ENCODE measurements around the gene SH3TC1.

Gene SH3TC1

GRCh38 chr4:8237256-8237989, 38.3 kb downstream of the SH3TC1 start:
- no peak for TF ChIP-seq CTCF (conservative IDR thresholded peaks at IDR 0.05; ENCODE audit: low read depth)
- DNase-seq (ENCODE audit: low spot score), result no peak
- H3K27ac ChIP-seq, result peak overlapping the region; percentile 37
- CTCF ChIA-PET, result interaction anchor here (0.6 to 1.0 kb wide), 2 partner anchors 61 to 232 kb away, joined by 3 to 4 read pairs; no protein-coding TSS in a partner anchor
- POLR2A ChIA-PET (ENCODE audit: low non-redundant PET), result no interaction called here

- H3K27ac ChIP-seq, result peak overlapping the region; percentile 37
- no peak for DNase-seq (ENCODE audit: low spot score)
- ChIA-PET CTCF (interaction anchor here (1.0 kb wide), 1 partner anchor 61 kb away, joined by 4 read pairs; no protein-coding TSS in a partner anchor), POLR2A (ENCODE audit: low non-redundant PET) (no interaction called here)
- no peak for TF ChIP-seq CTCF (conservative IDR thresholded peaks at IDR 0.05; ENCODE audit: low read depth)
Observed at GRCh38 chr4:8238036-8238511, 39.0 kb downstream of the SH3TC1 start.

GRCh38 chr4:8238515-8239053, 39.5 kb downstream of the SH3TC1 start:
- peak overlapping the region; percentile 37 for H3K27ac ChIP-seq
- no peak for DNase-seq (ENCODE audit: low spot score)
- POLR2A ChIA-PET (ENCODE audit: low non-redundant PET), result no interaction called here
- CTCF ChIA-PET, result no interaction called here
- no peak for TF ChIP-seq CTCF (conservative IDR thresholded peaks at IDR 0.05; ENCODE audit: low read depth)

- no peak for TF ChIP-seq CTCF (conservative IDR thresholded peaks at IDR 0.05; ENCODE audit: low read depth)
- ChIA-PET CTCF (no interaction called here), POLR2A (ENCODE audit: low non-redundant PET) (no interaction called here)
- no peak for DNase-seq (ENCODE audit: low spot score)
- H3K27ac ChIP-seq, result peak overlapping the region; percentile 37
Observed at GRCh38 chr4:8239226-8239625, 40.1 kb downstream of the SH3TC1 start.

GRCh38 chr4:8239661-8240060, 40.6 kb downstream of the SH3TC1 start:
- no peak for TF ChIP-seq CTCF (conservative IDR thresholded peaks at IDR 0.05; ENCODE audit: low read depth)
- ChIA-PET CTCF (no interaction called here), POLR2A (ENCODE audit: low non-redundant PET) (no interaction called here)
- DNase-seq (ENCODE audit: low spot score), result no peak
- peak overlapping the region; percentile 37 for H3K27ac ChIP-seq

GRCh38 chr4:8240211-8241041, 41.3 kb downstream of the SH3TC1 start:
- peak overlapping the region; percentile 37; the same call in 1 of the 2 replicates for H3K27ac ChIP-seq
- ChIA-PET POLR2A (ENCODE audit: low non-redundant PET) (no interaction called here), CTCF (interaction anchor here (0.7 to 1.4 kb wide), 2 partner anchors 64 to 354 kb away, joined by 3 to 4 read pairs; no protein-coding TSS in a partner anchor)
- no peak for DNase-seq (ENCODE audit: low spot score)
- TF ChIP-seq CTCF (conservative IDR thresholded peaks at IDR 0.05; ENCODE audit: low read depth), result no peak
